B cell (primary cell): ENCODE results near the gene SLC23A3.

Experiments used
- CTCF ChIP-seq: fragments of 200-600 bp; IDR thresholded peaks from one replicate; pipeline ENCODE4 v1.8.0; 2022; ENCODE audit warnings: antibody characterized with exemption, mild to moderate bottlenecking
- EZH2 ChIP-seq: IDR thresholded peaks from 2 replicates; pipeline ENCODE4 v1.6.1; 2012; ENCODE audit warnings: borderline replicate concordance, low read depth, mild to moderate bottlenecking, moderate library complexity, low read length; ENCODE audit not compliant: insufficient read depth, poor library complexity, severe bottlenecking

GRCh38 chr2:219131744-219132143 is 38.1 kb downstream of the SLC23A3 start:
- TF ChIP-seq CTCF (no peak), EZH2 (no peak)
